D721Med (cell line): ENCODE results near the gene ABCF3.

Experiments
- DNase-seq: peaks from one replicate; pipeline ENCODE4 v3.0.0; 2011; ENCODE audit warnings: low spot score; ENCODE audit not compliant: insufficient read length
- FAIRE-seq: peaks from 2 replicates; lab custom pipeline; 2011; peaks lifted over from hg19 to GRCh38; lab: Jason Lieb, UNC
- CTCF ChIP-seq: IDR thresholded peaks from 2 replicates; pipeline ENCODE4 v1.5.1; 2012; ENCODE audit warnings: mild to moderate bottlenecking, control low read depth; ENCODE audit not compliant: insufficient read depth; ENCODE audit errors: missing control alignments

The ABCF3 gene

GRCh38 chr3:184166671-184167070 is 19.3 kb upstream of the ABCF3 start:
- TF ChIP-seq CTCF: no peak
- FAIRE-seq: no peak
- no peak for DNase-seq

- no peak for TF ChIP-seq CTCF
- no peak for FAIRE-seq
- no peak for DNase-seq
Measured at GRCh38 chr3:184167786-184168185, 18.2 kb upstream of the ABCF3 start.

DNA sequence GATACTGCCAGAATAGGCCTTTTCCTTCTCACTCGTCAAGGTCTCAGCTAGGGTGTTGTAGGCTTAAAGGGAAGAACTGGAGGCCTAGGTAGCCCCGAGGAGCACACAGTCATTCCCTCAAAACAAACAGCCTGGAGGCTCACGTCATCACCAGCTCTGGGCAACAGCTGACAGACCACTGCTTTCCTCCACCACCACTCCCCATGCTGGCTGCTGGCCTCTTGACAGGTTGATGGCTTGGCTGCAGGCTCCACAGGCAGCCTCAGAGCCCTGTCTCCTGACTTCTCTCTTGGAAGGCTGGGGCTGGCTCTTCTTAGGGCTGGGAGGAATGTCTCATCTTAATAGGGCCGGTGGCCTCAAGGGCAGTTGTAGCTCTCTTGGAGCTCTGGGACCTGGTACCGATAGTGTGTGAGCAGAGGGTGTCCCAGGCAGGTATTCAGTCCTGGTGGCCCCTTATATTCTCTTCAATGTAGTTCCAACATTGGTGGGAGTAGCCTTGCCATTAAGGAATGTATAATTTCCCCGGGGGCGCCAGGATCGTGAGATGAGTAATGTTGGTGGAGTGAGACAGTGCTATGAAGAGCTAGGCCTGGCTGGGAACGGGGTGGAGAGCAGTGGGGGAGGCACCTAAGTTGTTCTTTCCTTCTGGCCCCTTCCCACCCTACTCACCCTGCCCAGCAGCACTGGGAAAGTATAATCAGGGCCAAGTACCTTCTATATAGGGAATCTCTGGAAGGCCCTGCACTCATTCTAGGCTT is 17.5 kb upstream of the ABCF3 start:
- FAIRE-seq (no peak), DNase-seq (no peak)
- TF ChIP-seq CTCF: no peak

- DNase-seq (no peak), FAIRE-seq (no peak)
Measured at GRCh38 chr3:184169896-184170875, 15.8 kb upstream of the ABCF3 start.

GRCh38 chr3:184171562-184171961 is 14.4 kb upstream of the ABCF3 start:
- no peak for DNase-seq
- TF ChIP-seq CTCF: no peak
- FAIRE-seq: no peak

More at GRCh38 chr3:184169896-184170875, 15.8 kb upstream of the ABCF3 start:
- no peak for TF ChIP-seq CTCF

DNA sequence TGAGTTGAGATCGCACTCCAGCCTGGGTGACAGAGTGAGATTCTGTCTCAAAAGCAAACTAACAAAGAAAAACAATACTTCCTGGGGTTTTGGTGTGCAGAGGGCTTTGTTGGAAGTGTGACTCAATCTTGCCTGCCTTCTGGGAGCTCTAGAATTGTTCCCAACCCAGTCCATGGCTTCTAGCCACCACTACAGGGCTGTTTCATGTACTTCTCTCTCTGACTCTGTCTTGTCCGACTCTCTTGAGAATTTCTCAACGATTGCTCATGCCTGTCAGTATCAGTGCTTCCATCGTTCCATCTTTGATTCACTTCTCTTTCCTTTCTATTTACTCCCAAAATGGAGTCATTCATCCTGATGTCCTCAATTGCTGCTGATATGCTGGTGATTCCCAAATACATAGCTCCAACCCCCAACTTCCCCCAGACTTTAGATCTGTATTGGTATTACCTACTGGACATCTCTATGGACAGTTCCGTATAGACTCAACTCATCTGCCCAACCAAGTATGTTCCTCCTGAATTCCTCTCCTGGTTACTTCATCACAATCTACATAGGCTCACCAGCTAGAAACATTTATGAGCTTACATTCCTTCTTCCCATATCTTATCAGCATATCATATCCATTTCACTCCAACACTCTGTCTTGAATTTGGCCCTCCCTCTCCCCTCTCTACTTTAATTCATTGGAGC is 13.2 kb upstream of the ABCF3 start:
- TF ChIP-seq CTCF: no peak
- DNase-seq (no peak), FAIRE-seq (no peak)
